Peyer's patch (tissue), 4 donors: ENCODE data around the gene MAGEL2. TPM values are rescaled to one million over a fixed set of nuclear protein-coding genes. Genes with fewer than 3 reads are reported as not detected.

ENCODE experiments used
- DNase-seq, 3 donors: peaks; one replicate each; pipeline ENCODE4 v3.0.0-alpha.2; 2017 to 2019
- H3K27ac ChIP-seq, 4 donors: fragments of 200-600 bp; sonication (generic); one replicate each; pipeline ENCODE4 v1.5.1; 2016 to 2019
- H3K27me3 ChIP-seq, 2 donors: fragments of 200-600 bp; sonication (generic); one replicate each; pipeline ENCODE4 v1.5.1; 2019
- H3K36me3 ChIP-seq, 3 donors: fragments of 200-600 bp; sonication (generic); one replicate each; pipeline ENCODE4 v1.5.1; 2016 to 2019
- H3K4me1 ChIP-seq, 4 donors: fragments of 200-600 bp; sonication (generic); one replicate each; pipeline ENCODE4 v1.5.1; 2016 to 2019
- H3K4me3 ChIP-seq, 4 donors: fragments of 200-600 bp; sonication (generic); 1 replicate in 3 of 4; 2 replicates in 1 of 4; pipeline ENCODE4 v1.5.1; 2016 to 2019; ENCODE audit warnings: mild to moderate bottlenecking in 1 of 4
- H3K9me3 ChIP-seq, 4 donors: fragments of 200-600 bp; sonication (generic); one replicate each; pipeline ENCODE4 v1.5.1; 2016 to 2019; ENCODE audit warnings: mild to moderate bottlenecking in 1 of 4
- POLR2A ChIP-seq, 2 donors: fragments of 450-650 bp; IDR thresholded peaks; one replicate each; pipeline ENCODE4 v1.5.1; 2017; ENCODE audit warnings: antibody characterized with exemption in 2 of 2, mild to moderate bottlenecking in 2 of 2, moderate library complexity in 2 of 2
- total RNA-seq, 4 donors: library from RNA; depleted of rRNA; stranded (reverse); fragments of >200 nt; gene quantifications; one replicate each; pipeline ENCODE4 v1.1.0, GENCODE V29; 2016
- TF ChIP-seq, protein P1 (sequence below), 6 experiments: fragments of 450-650 bp in 4 of 6; fragments of 200-600 bp in 2 of 6; sonication (generic) in 1 of 6; IDR thresholded peaks; one replicate each; pipeline ENCODE4 v1.5.1; 2017 to 2019; ENCODE audit warnings: antibody characterized with exemption in 6 of 6, mild to moderate bottlenecking in 3 of 6, moderate library complexity in 1 of 6

MAGEL2 gene
- total RNA-seq, 4 donors from 2014 or later, result 0.13 TPM; not detected in 3

DNA sequence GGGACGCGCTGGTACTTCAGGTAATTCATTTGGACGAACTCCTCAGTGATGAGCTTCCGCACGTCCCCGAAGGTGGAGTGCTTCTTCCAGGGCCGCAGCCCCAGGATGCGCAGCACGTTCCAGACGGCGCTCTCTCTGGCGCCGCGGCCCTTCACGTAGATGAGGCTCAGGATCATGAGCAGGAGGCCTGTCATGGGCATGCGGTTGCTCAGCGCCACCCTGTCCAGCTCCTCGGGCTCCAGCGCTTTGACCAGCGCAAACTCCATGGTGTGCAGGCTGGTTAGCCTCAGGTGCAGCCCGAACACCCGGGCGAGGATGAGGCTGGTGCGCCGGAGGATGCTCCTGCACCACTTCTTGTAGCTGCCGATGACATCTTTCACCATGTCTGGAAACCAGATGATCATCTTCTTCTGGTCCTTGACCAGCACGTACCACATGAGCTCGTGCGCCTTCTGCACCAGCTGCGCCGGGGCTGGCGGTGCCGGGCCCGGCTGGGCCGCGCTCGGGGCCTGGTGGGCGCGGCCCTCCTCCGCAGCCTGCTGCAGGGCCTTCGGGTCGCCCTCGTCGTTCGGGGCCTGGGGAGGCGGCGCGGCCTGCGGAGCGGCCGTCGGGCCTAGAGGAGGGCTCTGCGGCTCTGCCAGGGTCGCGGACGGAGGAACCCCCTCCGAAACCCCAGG, 38.9 kb upstream of the MAGEL2 start:
- Histone ChIP-seq H3K4me3 (peak overlapping the region; percentile 22 to 63 (median 44)), H3K27me3 (no peaks in the 10 kb centered on the region), H3K9me3 (no peaks in the 10 kb centered on the region), H3K27ac (peak overlapping the region in 1 of 4 donors; percentile 54), H3K36me3 (no peaks in the 10 kb centered on the region), H3K4me1 (no peaks in the 10 kb centered on the region)
- TF ChIP-seq, protein P1, sequence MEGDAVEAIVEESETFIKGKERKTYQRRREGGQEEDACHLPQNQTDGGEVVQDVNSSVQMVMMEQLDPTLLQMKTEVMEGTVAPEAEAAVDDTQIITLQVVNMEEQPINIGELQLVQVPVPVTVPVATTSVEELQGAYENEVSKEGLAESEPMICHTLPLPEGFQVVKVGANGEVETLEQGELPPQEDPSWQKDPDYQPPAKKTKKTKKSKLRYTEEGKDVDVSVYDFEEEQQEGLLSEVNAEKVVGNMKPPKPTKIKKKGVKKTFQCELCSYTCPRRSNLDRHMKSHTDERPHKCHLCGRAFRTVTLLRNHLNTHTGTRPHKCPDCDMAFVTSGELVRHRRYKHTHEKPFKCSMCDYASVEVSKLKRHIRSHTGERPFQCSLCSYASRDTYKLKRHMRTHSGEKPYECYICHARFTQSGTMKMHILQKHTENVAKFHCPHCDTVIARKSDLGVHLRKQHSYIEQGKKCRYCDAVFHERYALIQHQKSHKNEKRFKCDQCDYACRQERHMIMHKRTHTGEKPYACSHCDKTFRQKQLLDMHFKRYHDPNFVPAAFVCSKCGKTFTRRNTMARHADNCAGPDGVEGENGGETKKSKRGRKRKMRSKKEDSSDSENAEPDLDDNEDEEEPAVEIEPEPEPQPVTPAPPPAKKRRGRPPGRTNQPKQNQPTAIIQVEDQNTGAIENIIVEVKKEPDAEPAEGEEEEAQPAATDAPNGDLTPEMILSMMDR (IDR thresholded peaks at IDR 0.05), result no peak
- TF ChIP-seq POLR2A (IDR thresholded peaks at IDR 0.05), result no peak
- DNase-seq, result peak in 1 of 3 donors; percentile 46

DNA sequence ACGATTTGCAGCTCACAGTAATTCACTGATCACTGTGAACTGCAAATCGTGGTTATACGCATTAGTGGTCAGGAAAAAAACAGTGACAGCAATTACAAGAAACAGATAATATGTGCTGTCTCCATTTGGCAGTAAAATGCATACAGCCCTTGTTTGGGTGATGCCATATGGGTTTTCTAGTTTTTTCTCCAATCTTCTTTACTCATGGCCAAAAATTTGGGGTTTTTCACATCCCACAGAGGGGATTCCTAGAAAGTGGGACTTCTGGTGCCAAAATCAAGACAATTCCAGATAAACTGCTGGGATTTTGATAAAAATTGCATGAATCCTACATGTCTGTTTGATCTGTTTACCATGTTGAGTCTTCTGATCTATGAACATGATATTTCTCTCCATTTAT, 23.8 kb upstream of the MAGEL2 start:
- Histone ChIP-seq H3K36me3 (no peaks in the 10 kb centered on the region), H3K9me3 (no peaks in the 10 kb centered on the region), H3K4me1 (no peaks in the 10 kb centered on the region), H3K4me3 (no peak overlapping the region), H3K27ac (no peak overlapping the region), H3K27me3 (no peaks in the 10 kb centered on the region)
- TF ChIP-seq, protein P1 (IDR thresholded peaks at IDR 0.05), result no peak
- TF ChIP-seq POLR2A (IDR thresholded peaks at IDR 0.05), result no peak
- no peak for DNase-seq

DNA sequence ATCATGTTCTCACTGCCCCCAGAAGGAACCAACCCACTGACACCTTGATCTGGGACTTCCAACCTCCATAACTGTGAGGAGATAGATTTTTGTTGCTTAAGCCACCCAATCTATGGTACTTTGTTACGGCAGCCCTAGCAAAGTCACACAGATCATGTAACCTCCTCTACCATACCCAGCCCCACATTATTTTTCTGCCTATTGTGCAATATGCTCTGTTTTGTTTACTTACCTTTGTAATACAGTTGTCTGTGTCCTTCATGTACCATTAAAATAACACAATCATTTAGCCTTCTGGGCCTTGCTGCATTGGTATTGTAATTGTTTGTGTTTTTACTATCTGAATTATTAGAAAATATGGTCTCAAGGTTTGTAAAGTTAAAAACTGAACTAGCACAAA, 23.3 kb upstream of the MAGEL2 start:
- Histone ChIP-seq H3K27me3 (no peaks in the 10 kb centered on the region), H3K9me3 (no peaks in the 10 kb centered on the region), H3K36me3 (no peaks in the 10 kb centered on the region), H3K4me3 (no peak overlapping the region), H3K27ac (no peak overlapping the region), H3K4me1 (no peaks in the 10 kb centered on the region)
- DNase-seq, result no peak
- TF ChIP-seq, protein P1 (IDR thresholded peaks at IDR 0.05), result no peak
- no peak for TF ChIP-seq POLR2A (IDR thresholded peaks at IDR 0.05)

DNA sequence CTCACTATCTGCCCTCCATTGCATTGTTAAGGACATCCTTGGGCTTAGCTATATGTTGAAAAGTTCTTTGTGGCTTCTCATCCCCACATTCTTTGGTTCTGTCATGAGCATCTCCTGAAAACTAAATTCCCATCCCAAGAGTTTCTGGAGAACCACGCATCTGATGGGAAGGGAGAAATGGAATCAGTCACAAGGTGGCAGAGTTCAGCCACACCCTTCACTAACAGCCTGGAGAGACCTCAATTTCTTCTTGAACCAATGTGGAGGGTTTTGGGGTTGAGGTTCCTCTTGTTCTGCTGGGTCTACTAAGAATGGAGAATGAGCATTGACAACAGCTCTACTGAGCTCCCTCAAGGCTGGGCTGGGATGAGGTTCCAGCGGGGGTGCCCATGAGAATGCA, 15.6 kb upstream of the MAGEL2 start:
- Histone ChIP-seq H3K4me1 (no peaks in the 10 kb centered on the region), H3K4me3 (no peak overlapping the region), H3K27ac (no peak overlapping the region), H3K9me3 (no peaks in the 10 kb centered on the region), H3K27me3 (no peaks in the 10 kb centered on the region), H3K36me3 (no peaks in the 10 kb centered on the region)
- DNase-seq, result no peak
- TF ChIP-seq, protein P1 (IDR thresholded peaks at IDR 0.05), result no peak
- TF ChIP-seq POLR2A (IDR thresholded peaks at IDR 0.05), result no peak

DNA sequence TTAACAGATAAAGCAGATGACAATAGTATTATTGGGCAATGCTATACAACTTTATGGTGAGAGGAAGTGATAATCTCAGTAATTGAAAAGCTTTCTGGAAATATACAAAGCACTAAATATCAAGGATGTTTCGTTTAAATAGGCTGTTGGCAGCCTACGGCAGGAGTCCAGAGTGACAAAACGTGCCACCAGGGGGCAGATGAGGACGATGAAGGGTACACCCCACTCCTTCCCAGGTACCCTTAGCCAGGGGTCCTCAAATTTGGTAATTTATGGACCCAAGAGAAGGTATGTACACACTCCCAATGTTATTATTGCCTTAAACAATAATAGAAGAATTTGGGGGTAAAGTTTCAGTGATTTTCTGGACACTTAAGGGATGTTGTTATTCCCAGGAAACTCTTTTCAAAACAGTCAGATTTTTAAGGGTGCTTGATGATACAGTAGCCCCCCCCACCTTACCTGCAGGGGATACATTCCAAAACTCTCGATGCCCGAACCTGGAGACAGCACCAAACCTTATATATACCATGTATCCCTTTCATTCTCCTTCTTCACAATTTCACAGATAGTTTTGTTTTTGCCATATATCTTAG, 1.4 kb upstream of the MAGEL2 start:
- no peaks in the 10 kb centered on the region for H3K36me3 ChIP-seq
- H3K4me3 ChIP-seq, result no peak overlapping the region
- DNase-seq, result peak in 1 of 3 donors; percentile 48
- H3K27me3 ChIP-seq, result no peaks in the 10 kb centered on the region
- no peak for TF ChIP-seq POLR2A (IDR thresholded peaks at IDR 0.05)
- TF ChIP-seq, protein P1 (IDR thresholded peaks at IDR 0.05), result peak in 5 of 6 experiments; percentile 8 to 29 (median 20)
- H3K4me1 ChIP-seq, result no peaks in the 10 kb centered on the region
- no peak overlapping the region for H3K27ac ChIP-seq
- peaks cover 0 to 4% (median 0%) of the 10 kb centered on the region in 4 donors for H3K9me3 ChIP-seq
